Occipital lobe (tissue), 2 donors: Measurements from ENCODE around the gene ZNF222. TPM values are rescaled to one million over a fixed set of nuclear protein-coding genes. Genes with fewer than 3 reads are reported as not detected.

Source experiments
- DNase-seq: peaks from one replicate; lab custom pipeline; 2025; lab: John Stamatoyannopoulos, UW
- total RNA-seq: library from RNA; depleted of rRNA; stranded (reverse); fragments of >200 nt; gene quantifications from one replicate; pipeline ENCODE4 v1.2.3, GENCODE V29; 2014

Gene ZNF222
- 12.3 TPM for total RNA-seq

- DNase-seq = peak; percentile 86
These were observed at the start of gene ZNF222 for GRCh38 chr19:44025217-44025936. Gene ZNF222 (plus strand): TSS chr19:44025379. CDS start chr19:44025437, 58 bp downstream.

DNA sequence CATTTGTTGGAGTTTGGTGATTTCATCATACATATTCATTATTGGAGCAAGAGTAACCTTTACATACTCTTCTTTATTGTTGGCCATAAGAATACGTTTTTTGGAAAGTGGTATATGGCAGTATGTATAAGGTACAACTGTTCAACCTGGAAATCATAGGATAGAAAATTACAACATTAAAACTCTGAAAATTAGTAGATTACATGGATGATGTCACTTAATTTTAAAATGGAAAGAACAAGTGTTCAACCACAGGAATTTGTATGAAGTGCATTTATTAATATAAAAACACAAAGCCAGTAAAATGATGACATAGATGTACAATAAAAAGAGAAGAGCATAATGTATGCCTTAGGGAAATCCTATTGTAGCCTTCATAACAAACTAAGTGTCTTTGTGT lies 48.4 kb upstream of the ZNF222 start:
- DNase-seq = no peak

DNA sequence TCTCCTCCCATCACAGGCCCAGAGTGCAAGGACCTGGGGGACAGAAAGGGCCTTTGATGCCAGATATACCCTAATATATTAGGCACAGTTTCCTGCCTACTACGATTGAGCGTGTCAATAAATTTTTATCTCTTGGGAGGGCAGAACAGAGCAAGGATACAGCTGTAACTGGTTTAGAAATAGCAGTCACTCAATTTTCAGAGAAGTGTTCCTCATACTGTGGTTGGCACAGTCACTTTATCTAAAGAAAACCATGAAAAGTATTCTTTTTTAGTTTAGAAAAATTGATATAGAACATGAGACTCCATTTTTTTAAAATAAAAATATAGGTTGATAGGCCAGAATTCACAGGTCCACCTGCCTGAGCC lies 41.7 kb upstream of the ZNF222 start:
- no peak for DNase-seq

DNA sequence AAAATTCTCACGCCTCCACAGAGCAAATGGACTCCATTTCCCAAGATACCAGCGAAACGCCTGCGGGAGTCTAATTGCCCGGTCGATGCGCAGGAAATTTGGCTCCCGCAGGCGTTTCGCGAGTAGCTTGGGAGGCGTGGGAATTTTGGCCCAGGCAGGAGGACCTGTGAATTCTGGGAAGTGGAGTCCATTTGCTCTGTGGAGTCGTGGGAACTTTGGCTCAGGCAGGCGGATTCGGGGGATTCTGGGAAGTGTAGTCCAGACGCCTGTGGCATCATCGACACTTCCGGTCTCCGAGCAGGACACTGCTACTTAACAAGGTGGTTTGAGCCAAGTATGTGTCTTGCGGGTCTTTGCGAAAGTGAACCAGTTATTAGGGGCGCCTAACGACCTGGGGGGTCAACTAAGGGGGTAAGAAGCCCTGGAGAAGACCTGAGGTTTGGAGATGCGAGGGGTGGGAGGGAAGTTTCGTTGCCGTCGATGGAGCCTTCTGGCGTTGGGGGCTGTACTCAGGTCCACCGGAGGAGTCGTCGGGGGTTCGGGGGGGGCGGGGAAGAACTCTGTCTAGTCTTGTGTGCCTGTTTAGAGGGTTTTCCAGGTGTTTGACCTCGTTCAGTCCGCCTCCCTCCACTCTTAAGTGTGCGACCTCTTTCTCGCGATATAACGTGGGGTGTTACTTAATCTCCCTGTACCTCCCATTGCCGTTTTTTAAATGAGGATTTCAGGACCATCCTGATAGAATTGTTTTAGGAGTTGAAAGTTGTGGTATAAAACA lies 41.1 kb upstream of the ZNF222 start, which contains the start of gene ZNF155:
TSS of gene ZNF155 (plus strand) at position 277 of the 775 bp plus-strand sequence. CDS start 4,356 bp downstream, outside the sequence.
- peak; percentile 93 for DNase-seq

DNA sequence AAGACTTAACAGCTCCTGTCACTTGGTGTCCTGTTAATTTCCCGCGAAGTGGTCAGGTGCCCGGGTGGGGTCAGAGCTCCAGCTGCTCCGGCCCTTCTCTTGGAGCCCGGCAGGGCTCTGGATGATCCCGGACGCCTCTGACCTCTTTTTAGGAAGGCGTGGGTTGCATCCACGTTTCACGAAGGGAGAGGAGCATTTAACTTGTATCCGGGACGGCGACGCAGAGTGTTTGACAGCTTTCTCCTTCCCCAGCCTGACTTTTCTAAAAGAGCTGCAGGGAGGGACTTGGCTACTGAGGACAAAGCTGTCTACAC lies 40.5 kb upstream of the ZNF222 start:
- DNase-seq = no peak

DNA sequence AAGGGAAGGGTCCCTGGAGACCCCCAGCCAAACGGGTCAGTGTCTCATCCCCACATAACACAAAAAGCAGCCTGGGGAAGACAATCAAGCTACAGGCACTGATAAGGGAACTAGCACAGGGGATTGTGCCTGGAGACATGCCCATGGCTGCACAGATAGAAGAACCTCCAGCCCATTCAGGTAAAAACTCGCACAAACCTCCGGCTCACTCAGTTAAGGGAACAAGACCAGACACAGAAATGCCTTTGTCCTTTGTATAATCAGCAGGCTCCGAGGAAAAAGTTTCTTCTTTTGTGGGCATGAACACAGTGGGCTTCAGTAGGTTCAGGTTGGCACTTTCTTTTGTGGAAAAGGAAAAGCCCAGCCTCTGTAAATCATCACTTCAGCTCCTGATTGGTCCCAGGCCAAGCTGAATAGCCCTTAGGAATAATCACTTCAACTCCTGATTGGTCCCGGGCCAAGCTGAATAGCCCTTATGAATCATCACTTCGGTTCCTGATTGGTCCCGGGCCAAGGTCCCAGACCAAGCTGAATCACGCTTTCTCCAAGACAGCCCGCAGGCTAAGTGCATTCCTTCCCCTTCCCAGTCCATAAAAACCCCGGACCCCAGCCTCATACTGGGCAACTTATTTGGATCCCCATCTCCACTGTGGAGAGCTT lies 27.4 kb upstream of the ZNF222 start:
- no peak for DNase-seq

GRCh38 chr19:44002212-44002565 lies 23.0 kb upstream of the ZNF222 start:
- DNase-seq = no peak

GRCh38 chr19:44002566-44003460 lies 22.4 kb upstream of the ZNF222 start, which contains the start of gene ZNF230:
Gene ZNF230 (plus strand): TSS chr19:44002957. CDS start chr19:44007079, 4,122 bp downstream.
- DNase-seq = peak; percentile 92

GRCh38 chr19:44003461-44004009 lies 21.6 kb upstream of the ZNF222 start:
- DNase-seq = no peak

GRCh38 chr19:44005973-44006372 lies 19.2 kb upstream of the ZNF222 start:
- DNase-seq = no peak

GRCh38 chr19:44007473-44007872 lies 17.7 kb upstream of the ZNF222 start:
- no peak for DNase-seq

GRCh38 chr19:44010468-44010867 lies 14.7 kb upstream of the ZNF222 start:
- DNase-seq = no peak

DNA sequence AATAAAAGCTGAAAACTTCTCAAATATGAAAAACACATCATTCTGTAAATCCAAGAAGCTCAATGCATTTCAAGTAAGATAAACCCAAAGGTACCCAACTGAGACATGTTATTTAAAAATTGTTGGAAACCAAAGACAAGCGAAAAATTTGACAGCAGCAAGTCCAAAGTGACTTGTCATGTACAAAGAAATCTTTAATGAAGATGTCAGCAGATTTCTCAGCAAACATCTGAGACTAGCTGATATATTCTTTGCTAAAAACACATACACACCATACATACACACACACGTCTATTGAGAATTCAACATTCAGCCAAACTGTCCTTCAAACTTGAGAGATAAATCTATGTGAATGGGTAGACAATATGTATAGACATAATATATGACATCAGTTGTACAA lies 5.7 kb upstream of the ZNF222 start:
- DNase-seq = no peak

DNA sequence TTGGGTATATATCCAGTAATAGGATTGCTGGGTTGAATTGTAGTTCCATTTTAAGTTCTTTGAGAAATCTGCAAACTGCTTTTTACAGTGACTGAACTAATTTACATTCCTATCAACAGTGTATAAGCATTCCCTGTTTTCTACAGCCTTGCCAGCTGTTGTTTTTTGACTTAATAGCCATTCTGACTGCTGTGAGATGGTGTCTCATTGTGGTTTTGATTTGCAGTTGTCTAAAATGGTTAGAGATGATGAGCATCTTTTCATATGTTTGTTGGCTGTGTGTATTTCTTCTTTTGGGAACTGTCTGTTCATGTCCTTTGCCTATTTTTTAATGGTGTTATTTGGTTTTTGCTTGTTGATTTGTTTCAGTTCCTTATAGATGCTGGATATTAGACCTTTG lies 4.0 kb upstream of the ZNF222 start:
- DNase-seq = no peak

- no peak for DNase-seq
These were observed 321 bp upstream of the ZNF222 start for GRCh38 chr19:44024900-44025216.

DNA sequence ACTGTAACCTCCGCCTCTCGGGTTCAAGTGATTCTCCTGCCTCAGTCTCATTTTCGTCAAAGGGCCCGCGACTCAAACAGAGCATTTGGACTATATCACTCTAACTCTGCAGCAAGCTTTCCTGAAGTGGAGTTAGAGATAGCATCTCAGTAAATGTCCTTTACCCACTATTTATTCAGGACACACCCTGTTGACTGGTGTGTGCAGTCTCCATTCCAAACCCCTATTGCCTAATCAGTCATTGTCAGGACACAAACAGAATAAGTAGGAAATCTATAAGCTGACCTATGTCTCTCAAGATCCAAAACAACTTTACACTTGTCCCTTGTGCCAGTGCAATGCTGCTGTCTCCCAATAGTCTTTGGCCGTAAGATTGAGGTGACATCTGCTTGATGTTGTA lies 1.4 kb downstream of the ZNF222 start:
- no peak for DNase-seq

- no peak for DNase-seq
These were observed 6.9 kb downstream of the ZNF222 start for GRCh38 chr19:44032001-44032610.

DNA sequence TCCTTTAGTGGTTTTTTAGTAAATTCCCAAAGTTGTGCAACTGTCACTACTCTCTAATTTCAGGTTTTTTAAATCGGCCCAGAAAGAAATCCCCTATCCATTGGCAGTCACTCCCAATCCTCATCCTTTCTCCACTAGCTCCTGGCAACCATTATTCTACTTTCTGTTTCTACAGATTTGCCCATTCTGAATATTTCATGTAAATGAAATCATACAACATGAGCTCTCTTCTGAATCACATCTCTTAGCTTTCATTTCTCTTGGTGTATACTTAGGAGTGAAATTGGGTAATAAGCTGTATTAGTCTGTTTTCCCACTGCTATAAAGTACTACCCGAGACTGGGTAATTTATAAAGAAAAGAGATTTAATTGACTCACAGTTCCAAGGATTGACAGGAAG lies 17.0 kb downstream of the ZNF222 start:
- DNase-seq = no peak

DNA sequence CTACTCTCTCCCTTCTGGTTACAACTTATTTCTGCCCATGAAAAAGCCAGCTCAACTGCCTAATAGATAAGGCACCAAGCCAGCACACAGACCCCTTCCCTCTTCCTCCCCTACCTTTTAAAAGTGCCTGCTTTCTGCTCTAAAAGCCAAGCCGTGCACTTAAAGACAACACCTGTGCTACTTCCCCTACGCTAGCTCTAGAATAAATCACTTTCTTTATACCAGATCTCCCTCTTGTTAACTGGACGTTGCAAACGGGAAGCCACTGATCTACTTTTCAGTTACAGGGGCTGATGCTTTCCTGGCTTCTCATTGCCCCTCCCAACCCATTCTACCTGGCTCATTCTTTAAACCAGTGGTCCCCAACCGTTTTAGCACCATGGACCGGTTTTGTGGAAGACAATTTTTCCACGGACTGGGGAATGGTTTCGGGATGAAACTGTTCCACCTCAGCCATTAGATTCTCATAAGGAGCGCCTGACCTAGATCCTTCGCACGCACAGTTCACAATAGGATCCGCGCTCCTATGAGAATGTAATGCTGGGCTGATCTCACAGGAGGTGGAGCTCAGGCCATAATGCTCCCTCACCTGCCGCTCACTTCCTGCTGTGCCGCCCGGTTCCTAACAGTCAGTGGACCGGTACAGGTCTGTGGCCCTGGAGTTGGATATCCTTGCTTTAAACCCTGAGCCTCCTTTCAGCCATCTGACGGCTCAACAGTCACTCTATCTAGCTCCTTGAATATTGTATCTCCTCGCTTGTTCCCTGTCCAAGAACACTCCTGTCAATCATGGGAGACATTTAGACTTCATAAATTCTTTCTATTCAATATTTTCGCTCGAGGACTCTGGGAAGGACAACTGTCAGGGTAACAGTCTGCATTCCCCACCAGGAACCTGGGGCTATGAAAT lies 25.8 kb downstream of the ZNF222 start:
- peak; percentile 6 for DNase-seq
